MM.1S (cell line): ENCODE data around the gene ARL5C.

ENCODE experiments used
- EZH2 ChIP-seq: fragments of 300-600 bp; sonication (generic); optimal IDR thresholded peaks from 2 replicates; pipeline ENCODE3; 2017; ENCODE audit warnings: low read depth, mild to moderate bottlenecking, antibody characterized with exemption, low read length, mixed read lengths
- TF ChIP-seq, protein P1 (sequence below): fragments of 300-600 bp; sonication (generic); IDR thresholded peaks from 2 replicates; pipeline ENCODE4 v1.5.1; 2016; ENCODE audit warnings: antibody characterized with exemption, low read length, mixed read lengths

DNA sequence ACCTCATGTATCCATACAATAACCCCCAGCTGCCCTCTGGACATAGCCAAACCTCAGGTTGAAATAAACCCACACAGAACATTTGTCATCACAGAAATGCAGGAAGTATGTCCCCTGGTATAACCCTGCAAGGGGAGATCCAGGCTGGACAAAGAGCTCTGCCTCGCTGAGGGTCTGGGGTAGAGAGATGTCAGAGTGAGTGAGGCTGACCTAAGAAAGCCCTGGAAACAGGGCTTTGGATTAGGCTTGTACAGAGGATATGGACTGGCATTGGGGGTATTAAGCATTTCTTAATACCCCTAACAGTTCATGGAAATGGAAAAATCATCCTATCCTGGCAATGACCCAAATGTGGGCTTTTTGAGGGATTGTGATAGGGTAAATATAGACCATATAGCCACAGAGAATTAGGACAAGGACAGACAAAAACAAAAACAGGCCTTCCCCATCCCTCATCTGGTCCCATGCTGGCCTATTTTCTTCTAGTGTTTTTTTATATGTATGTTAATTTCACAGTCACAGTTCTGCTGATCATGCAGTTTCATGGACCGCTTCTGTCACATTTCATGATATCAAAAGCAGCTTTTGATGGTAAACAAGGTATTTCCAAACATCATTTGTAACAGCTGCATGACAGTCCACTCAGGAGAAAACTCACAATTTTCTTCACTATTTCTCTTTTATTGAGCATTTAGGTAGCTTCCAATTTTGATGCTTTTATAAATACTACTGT is 40.7 kb downstream of the ARL5C start:
- TF ChIP-seq, protein P1, sequence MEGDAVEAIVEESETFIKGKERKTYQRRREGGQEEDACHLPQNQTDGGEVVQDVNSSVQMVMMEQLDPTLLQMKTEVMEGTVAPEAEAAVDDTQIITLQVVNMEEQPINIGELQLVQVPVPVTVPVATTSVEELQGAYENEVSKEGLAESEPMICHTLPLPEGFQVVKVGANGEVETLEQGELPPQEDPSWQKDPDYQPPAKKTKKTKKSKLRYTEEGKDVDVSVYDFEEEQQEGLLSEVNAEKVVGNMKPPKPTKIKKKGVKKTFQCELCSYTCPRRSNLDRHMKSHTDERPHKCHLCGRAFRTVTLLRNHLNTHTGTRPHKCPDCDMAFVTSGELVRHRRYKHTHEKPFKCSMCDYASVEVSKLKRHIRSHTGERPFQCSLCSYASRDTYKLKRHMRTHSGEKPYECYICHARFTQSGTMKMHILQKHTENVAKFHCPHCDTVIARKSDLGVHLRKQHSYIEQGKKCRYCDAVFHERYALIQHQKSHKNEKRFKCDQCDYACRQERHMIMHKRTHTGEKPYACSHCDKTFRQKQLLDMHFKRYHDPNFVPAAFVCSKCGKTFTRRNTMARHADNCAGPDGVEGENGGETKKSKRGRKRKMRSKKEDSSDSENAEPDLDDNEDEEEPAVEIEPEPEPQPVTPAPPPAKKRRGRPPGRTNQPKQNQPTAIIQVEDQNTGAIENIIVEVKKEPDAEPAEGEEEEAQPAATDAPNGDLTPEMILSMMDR, result no peak
- TF ChIP-seq EZH2, result no peak
